DND-41 (cell line): Measurements from ENCODE around the gene GYS2.

ENCODE experiments used
- CTCF ChIP-seq: IDR thresholded peaks from 2 replicates; pipeline ENCODE4 v1.5.1; 2012; ENCODE audit warnings: borderline replicate concordance, low read length, moderate library complexity, mild to moderate bottlenecking; ENCODE audit not compliant: poor library complexity, severe bottlenecking; ENCODE audit errors: extremely low read depth
- EZH2 ChIP-seq: IDR thresholded peaks from 3 replicates; pipeline ENCODE4 v1.6.1; 2012; ENCODE audit warnings: borderline replicate concordance, low read depth, mild to moderate bottlenecking, moderate library complexity, low read length, inconsistent platforms; ENCODE audit not compliant: severe bottlenecking

- TF ChIP-seq CTCF: no peak
- TF ChIP-seq EZH2: no peak
These were observed 57.2 kb downstream of the GYS2 start for GRCh38 chr12:21547437-21547836.
